Thyroid gland (tissue), 4 donors: ENCODE data around the gene ANO1.

Experiments used
- CTCF ChIP-seq, 6 experiments: fragments of 200-600 bp in 3 of 6; fragments of 450-650 bp in 3 of 6; sonication (generic) in 3 of 6; IDR thresholded peaks; one replicate each; pipeline ENCODE4 v1.5.1; 2016 to 2019; ENCODE audit warnings: antibody characterized with exemption in 6 of 6, mild to moderate bottlenecking in 2 of 6, inconsistent platforms in 1 of 6, moderate library complexity in 1 of 6
- POLR2A ChIP-seq, 2 donors: fragments of 450-650 bp; IDR thresholded peaks; one replicate each; pipeline ENCODE4 v1.6.1; 2017; ENCODE audit warnings: antibody characterized with exemption in 2 of 2, mild to moderate bottlenecking in 2 of 2, moderate library complexity in 1 of 2

DNA sequence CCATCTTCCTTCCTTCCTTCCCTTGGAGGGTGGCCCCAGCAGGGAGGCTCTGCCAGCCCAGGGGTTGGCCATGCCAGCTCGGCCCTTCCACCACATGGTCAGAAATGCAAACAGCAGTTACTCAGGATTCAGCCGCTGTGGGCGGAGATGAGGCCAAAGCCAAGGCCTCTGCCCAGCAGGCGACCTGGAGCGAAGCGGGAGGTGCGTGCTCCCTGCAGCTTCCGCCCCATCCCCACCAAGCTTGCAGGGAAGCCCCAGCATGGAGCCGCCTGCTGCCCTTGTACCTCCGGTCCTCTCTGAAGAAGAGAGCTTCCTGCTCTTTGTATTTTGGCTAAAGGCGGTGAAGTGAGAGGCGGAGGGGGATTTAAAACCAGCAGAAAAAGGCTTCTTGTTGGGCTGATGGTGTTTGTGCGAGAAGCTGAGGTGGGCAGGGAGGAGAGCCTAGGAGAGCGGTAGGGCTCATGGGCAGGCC lies 50.4 kb downstream of the ANO1 start:
- TF ChIP-seq CTCF (IDR thresholded peaks at IDR 0.05) (no peak), POLR2A (IDR thresholded peaks at IDR 0.05) (no peak)
